B cell (primary cell): ENCODE results near the gene PTPRM.

ENCODE experiments used
- EZH2 ChIP-seq: IDR thresholded peaks from 2 replicates; pipeline ENCODE4 v1.6.1; 2012; ENCODE audit warnings: borderline replicate concordance, low read depth, mild to moderate bottlenecking, moderate library complexity, low read length; ENCODE audit not compliant: insufficient read depth, poor library complexity, severe bottlenecking
- TF ChIP-seq, protein P1 (sequence below): fragments of 200-600 bp; IDR thresholded peaks from one replicate; pipeline ENCODE4 v1.8.0; 2022; ENCODE audit warnings: antibody characterized with exemption, mild to moderate bottlenecking

DNA sequence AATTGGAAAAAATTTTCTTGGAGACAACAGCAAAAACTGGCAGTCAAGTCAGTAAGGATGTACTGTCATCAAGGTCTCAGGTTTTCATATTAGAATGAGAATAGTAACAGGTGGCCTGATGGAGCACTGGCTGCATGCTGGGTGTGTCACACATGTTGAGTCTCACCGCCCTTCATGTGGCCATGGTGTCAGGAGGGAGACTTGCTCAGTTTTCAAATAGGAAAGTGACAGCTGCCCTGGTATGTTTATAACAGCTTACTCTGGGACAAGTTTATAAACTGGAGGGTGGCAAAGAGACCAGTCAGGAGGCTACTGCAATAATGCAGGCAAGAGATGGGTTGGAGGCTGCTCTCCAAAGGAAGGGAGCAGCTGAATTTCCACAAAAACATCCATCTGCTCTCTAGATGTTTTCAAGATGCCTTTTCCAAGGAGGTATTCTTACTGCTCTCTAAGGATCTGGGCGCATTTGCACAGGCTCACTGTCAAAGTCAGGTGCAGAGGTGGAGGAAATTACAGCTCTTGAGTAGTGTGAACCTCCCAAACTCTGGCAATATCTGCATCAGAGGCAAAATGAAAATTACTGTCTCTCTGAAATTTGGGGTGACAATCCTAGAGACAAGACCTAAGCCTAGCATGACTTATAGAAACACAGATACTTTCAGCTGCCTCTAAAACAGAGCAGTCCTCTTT lies 720.2 kb downstream of the PTPRM start:
- TF ChIP-seq, protein P1, sequence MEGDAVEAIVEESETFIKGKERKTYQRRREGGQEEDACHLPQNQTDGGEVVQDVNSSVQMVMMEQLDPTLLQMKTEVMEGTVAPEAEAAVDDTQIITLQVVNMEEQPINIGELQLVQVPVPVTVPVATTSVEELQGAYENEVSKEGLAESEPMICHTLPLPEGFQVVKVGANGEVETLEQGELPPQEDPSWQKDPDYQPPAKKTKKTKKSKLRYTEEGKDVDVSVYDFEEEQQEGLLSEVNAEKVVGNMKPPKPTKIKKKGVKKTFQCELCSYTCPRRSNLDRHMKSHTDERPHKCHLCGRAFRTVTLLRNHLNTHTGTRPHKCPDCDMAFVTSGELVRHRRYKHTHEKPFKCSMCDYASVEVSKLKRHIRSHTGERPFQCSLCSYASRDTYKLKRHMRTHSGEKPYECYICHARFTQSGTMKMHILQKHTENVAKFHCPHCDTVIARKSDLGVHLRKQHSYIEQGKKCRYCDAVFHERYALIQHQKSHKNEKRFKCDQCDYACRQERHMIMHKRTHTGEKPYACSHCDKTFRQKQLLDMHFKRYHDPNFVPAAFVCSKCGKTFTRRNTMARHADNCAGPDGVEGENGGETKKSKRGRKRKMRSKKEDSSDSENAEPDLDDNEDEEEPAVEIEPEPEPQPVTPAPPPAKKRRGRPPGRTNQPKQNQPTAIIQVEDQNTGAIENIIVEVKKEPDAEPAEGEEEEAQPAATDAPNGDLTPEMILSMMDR, result no peak
- TF ChIP-seq EZH2, result no peak
